HepG2 (cell line): Measurements from ENCODE around the gene P3H4. TPM values are rescaled to one million over a fixed set of nuclear protein-coding genes. Genes with fewer than 3 reads are reported as not detected.

Experiments used
- ATRX ChIP-seq: sonication (generic); formaldehyde crosslinking; IDR thresholded peaks from 2 replicates; pipeline ENCODE4 v1.4.0; 2020; ENCODE audit warnings: missing genetic modification reagents, borderline replicate concordance
- BRD4 ChIP-seq: sonication (generic); formaldehyde crosslinking; IDR thresholded peaks from 2 replicates; pipeline ENCODE4 v1.4.0; 2020; ENCODE audit warnings: missing genetic modification reagents
- IKZF1 ChIP-seq: fragments of 450-650 bp; IDR thresholded peaks from 2 replicates; pipeline ENCODE4 v1.7.1; 2016
- PRDM4 ChIP-seq: sonication (generic); formaldehyde crosslinking; IDR thresholded peaks from 2 replicates; pipeline ENCODE4 v1.9.0; 2021; ENCODE audit warnings: missing genetic modification reagents, borderline replicate concordance
- REPIN1 ChIP-seq: sonication (generic); formaldehyde crosslinking; IDR thresholded peaks from 2 replicates; pipeline ENCODE4 v1.8.0; 2022; ENCODE audit warnings: missing genetic modification reagents, low read depth, mild to moderate bottlenecking, borderline replicate concordance
- SMYD3 ChIP-seq: sonication (generic); formaldehyde crosslinking; IDR thresholded peaks from 2 replicates; pipeline ENCODE4 v1.8.1; 2023; ENCODE audit warnings: mild to moderate bottlenecking, missing genetic modification reagents
- ZNF224 ChIP-seq: sonication (generic); formaldehyde crosslinking; IDR thresholded peaks from 2 replicates; pipeline ENCODE4 v1.5.0; 2020; ENCODE audit warnings: mild to moderate bottlenecking, missing genetic modification reagents
- ZNF407 ChIP-seq: sonication (generic); formaldehyde crosslinking; IDR thresholded peaks from one replicate; pipeline ENCODE4 v1.5.1; 2020; ENCODE audit warnings: mild to moderate bottlenecking, missing genetic modification reagents; ENCODE audit errors: not compliant biosample characterization
- ZNF567 ChIP-seq: sonication (generic); formaldehyde crosslinking; IDR thresholded peaks from 2 replicates; pipeline ENCODE4 v1.8.1; 2023; ENCODE audit warnings: mild to moderate bottlenecking, missing genetic modification reagents, borderline replicate concordance
- ZNF577 ChIP-seq: sonication (generic); formaldehyde crosslinking; IDR thresholded peaks from 2 replicates; pipeline ENCODE4 v1.4.0; 2020; ENCODE audit warnings: mild to moderate bottlenecking, low read depth, missing genetic modification reagents, borderline replicate concordance
- ZNF766 ChIP-seq: sonication (generic); formaldehyde crosslinking; IDR thresholded peaks from 2 replicates; pipeline ENCODE4 v1.5.0; 2020; ENCODE audit warnings: missing genetic modification reagents, borderline replicate concordance
- polyA plus RNA-seq, 8 experiments: library from polyadenylated mRNA; depleted of rRNA in 3 of 8; stranded (reverse) in 7 of 8; unstranded in 1 of 8; fragments of >200 nt; fragmentation: Illumina TruSeq in 4 of 8; extraction: Trizol in 4 of 8; gene quantifications; 2 replicates each; pipeline versions ENCODE4 v1.2.1 to v1.2.3, GENCODE V29; 2011 to 2016; ENCODE audit warnings: low read depth in 4 of 8, missing spikeins in 1 of 8, mixed read lengths in 1 of 8; ENCODE audit not compliant: insufficient read depth in 1 of 8
- total RNA-seq, 5 experiments: library from RNA; depleted of rRNA; stranded (reverse); fragments of >200 nt; fragmentation: Illumina TruSeq; extraction: Trizol; gene quantifications; 2 replicates each; pipeline ENCODE4 v1.2.3, GENCODE V29; 2016; ENCODE audit warnings: low read depth in 1 of 5
- TF ChIP-seq, protein P1 (sequence below): sonication (generic); formaldehyde crosslinking; IDR thresholded peaks from 2 replicates; pipeline ENCODE4 v1.4.0; 2020; ENCODE audit warnings: missing genetic modification reagents, borderline replicate concordance
- TF ChIP-seq, protein P2 (sequence below): sonication (generic); formaldehyde crosslinking; IDR thresholded peaks from 2 replicates; pipeline ENCODE4 v1.8.1; 2022; ENCODE audit warnings: mild to moderate bottlenecking, missing genetic modification reagents

Gene P3H4
- total and polyA plus RNA-seq, 2 of the 13 experiments (the other 11 are each of a cell fraction or from before 2014, with no cell fraction given): 37.1 to 50.6 TPM

DNA sequence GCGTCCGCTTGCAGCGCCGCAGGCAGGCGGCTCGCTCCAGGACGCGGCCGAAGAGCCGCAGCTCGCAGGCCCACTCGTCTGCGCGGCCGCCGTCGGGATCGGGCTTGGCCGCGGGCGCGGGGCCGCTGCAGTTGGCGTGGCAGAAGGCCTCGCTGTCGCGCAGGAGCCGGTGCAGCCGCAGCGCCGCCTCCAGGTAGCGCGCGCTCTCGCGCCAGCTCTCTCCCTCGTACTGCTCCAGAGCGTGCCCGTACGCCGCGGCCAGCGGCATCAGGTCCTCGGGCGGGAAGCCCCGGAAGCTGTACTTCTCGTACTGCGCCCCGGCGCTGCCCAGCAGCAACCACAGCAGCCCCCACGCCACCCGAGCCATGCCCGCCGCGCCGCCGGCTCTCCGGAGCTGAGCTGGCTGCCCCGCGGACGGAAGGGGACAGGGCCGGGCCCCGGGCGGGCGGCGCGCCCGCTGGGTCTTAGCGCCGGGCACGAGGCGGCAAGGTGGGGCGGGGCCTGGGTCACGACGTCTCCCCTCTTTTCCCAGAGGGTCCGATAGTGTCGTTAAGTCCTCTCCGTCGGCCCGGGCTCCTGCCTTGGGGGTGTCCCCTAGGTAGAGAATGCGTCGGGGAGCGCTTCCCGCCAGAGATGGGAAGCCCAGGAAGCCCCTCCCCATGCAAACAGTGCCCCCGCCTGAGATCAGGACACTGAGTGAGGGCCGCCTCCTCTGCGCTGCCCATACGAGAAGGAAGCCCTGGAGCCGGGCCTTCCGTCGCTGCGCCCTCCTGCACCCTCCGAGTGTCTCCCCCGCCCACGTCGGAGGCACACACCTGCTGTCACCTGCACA lies at the start of gene P3H4 (continued):
- peak; percentile 75 for TF ChIP-seq ZNF407
- no peak; the same call in 1 of the 2 replicates for TF ChIP-seq ZNF224 (CRISPR knock-in tag)
- TF ChIP-seq, protein P1, sequence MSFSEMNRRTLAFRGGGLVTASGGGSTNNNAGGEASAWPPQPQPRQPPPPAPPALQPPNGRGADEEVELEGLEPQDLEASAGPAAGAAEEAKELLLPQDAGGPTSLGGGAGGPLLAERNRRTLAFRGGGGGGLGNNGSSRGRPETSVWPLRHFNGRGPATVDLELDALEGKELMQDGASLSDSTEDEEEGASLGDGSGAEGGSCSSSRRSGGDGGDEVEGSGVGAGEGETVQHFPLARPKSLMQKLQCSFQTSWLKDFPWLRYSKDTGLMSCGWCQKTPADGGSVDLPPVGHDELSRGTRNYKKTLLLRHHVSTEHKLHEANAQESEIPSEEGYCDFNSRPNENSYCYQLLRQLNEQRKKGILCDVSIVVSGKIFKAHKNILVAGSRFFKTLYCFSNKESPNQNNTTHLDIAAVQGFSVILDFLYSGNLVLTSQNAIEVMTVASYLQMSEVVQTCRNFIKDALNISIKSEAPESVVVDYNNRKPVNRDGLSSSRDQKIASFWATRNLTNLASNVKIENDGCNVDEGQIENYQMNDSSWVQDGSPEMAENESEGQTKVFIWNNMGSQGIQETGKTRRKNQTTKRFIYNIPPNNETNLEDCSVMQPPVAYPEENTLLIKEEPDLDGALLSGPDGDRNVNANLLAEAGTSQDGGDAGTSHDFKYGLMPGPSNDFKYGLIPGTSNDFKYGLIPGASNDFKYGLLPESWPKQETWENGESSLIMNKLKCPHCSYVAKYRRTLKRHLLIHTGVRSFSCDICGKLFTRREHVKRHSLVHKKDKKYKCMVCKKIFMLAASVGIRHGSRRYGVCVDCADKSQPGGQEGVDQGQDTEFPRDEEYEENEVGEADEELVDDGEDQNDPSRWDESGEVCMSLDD: peak; percentile 57; the same call in 1 of the 2 replicates
- no peak for TF ChIP-seq REPIN1 (CRISPR knock-in tag)
- no peak for TF ChIP-seq ATRX (CRISPR knock-in tag)
- no peak for TF ChIP-seq IKZF1
- TF ChIP-seq SMYD3: no peak
- TF ChIP-seq ZNF577: no peak
- peak; percentile 69 for TF ChIP-seq BRD4
- TF ChIP-seq, protein P2, sequence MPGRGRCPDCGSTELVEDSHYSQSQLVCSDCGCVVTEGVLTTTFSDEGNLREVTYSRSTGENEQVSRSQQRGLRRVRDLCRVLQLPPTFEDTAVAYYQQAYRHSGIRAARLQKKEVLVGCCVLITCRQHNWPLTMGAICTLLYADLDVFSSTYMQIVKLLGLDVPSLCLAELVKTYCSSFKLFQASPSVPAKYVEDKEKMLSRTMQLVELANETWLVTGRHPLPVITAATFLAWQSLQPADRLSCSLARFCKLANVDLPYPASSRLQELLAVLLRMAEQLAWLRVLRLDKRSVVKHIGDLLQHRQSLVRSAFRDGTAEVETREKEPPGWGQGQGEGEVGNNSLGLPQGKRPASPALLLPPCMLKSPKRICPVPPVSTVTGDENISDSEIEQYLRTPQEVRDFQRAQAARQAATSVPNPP (CRISPR knock-in tag): peak; percentile 94
- no peak; the same call in none of the 2 replicates for TF ChIP-seq ZNF567 (CRISPR knock-in tag)
- TF ChIP-seq PRDM4 (CRISPR knock-in tag): no peak
- TF ChIP-seq ZNF766 (CRISPR knock-in tag): peak; percentile 82; the same call in 1 of the 2 replicates
